ENCODE results near the gene UCK2. TPM values are rescaled to one million over a fixed set of nuclear protein-coding genes. Genes with fewer than 3 reads are reported as not detected.

UCK2 gene
- total and polyA plus RNA-seq, 9 of the 15 experiments (the other 6 are each of a cell fraction or from before 2014, with no cell fraction given): 71.6 to 145 (median 95.8) TPM

- in situ Hi-C loops (cut with MboI): no loop called here
- no peak for TF ChIP-seq POLR3G (IDR thresholded peaks at IDR 0.05; ENCODE audit: extremely low read depth, insufficient read length, insufficient replicate concordance)
- no peak for TF ChIP-seq SMAD3 (CRISPR knock-in tag; conservative IDR thresholded peaks at IDR 0.05)
- TF ChIP-seq NONO (IDR thresholded peaks at IDR 0.05; ENCODE audit: low read depth in 2 of 2, low read length in 1 of 2): 0 out of 4 replicates have a peak, but pooled peaks of 1 of the 2 experiments have one; percentile 31
- TF ChIP-seq PHTF2 (CRISPR knock-in tag; IDR thresholded peaks at IDR 0.05): no peak
- TF ChIP-seq SMARCE1 (IDR thresholded peaks at IDR 0.05): no peak; the same call in 1 of the 2 replicates
- TF ChIP-seq CREB5 (CRISPR knock-in tag; IDR thresholded peaks at IDR 0.05): no peak
- TF ChIP-seq ZNF655 (CRISPR knock-in tag; IDR thresholded peaks at IDR 0.05): no peak
- TF ChIP-seq SIX5 (IDR thresholded peaks at IDR 0.05; ENCODE audit: borderline replicate concordance in 1 of 2, insufficient read depth in 1 of 2, low read depth in 1 of 2, low read length in 2 of 2): no peak
- TF ChIP-seq KDM1A (IDR thresholded peaks at IDR 0.05): no peak
These were observed 1.4 kb downstream of the UCK2 start for GRCh38 chr1:165828669-165829329.

More at GRCh38 chr1:165828669-165829329, 1.4 kb downstream of the UCK2 start:
- Histone ChIP-seq H3K9me3 (replicated peaks; ENCODE audit: control insufficient read depth, insufficient read depth, low read depth, low read length) (no peaks in the 10 kb centered on the region), H3K4me2 (ENCODE audit: insufficient read depth, low read length) (peak overlapping the region; percentile 91), H3K9ac (ENCODE audit: insufficient read depth in 1 of 2, low read depth in 2 of 2, low read length in 2 of 2) (peak overlapping the region; percentile 96), H3K36me3 (ENCODE audit: control insufficient read depth, insufficient read depth, low read length) (peaks cover 12% of the 10 kb centered on the region; the same call in 1 of the 3 replicates), H3K4me3 (peak overlapping the region; percentile 78), H3K4me1 (replicated peaks in 1 of 2; ENCODE audit: control insufficient read depth in 2 of 2, insufficient read depth in 2 of 2, low read length in 2 of 2) (peaks cover 20 to 23% of the 10 kb centered on the region in 2 experiments), H4K20me1 (replicated peaks; ENCODE audit: control insufficient read depth, insufficient read depth, low read length) (no peaks in the 10 kb centered on the region; the same call in 1 of the 2 replicates), H3K9me1 (ENCODE audit: control insufficient read depth, insufficient read depth, low read length) (no peaks in the 10 kb centered on the region), H3K27ac (ENCODE audit: extremely low read depth, low read depth, low read length) (peak overlapping the region; percentile 95), H3K79me2 (ENCODE audit: control insufficient read depth, insufficient read depth, low read length) (peaks cover 64% of the 10 kb centered on the region), H2AFZ (ENCODE audit: low read depth, low read length) (peak overlapping the region; percentile 83), H3K27me3 (ENCODE audit: control insufficient read depth in 2 of 2, insufficient read depth in 2 of 2, low read length in 2 of 2) (no peaks in the 10 kb centered on the region; a peak in 1 of 5 replicates)
- ChIA-PET POLR2A (interaction anchor here (0.6 to 5.9 kb wide), 20 partner anchors 10 to 1269 kb away, joined by 3 to 48 read pairs (median 5); partner anchors contain the start of gene TMCO1), CTCF (ENCODE audit: low intra/inter-chr PET ratio) (interaction anchor here (1.2 kb wide), 1 partner anchor 43 kb away, joined by 4 read pairs; no protein-coding TSS in a partner anchor)
- intact Hi-C loops (cut with micrococcal nuclease): loop anchor here (1.0 to 5.0 kb wide), 5 partner anchors 43 to 230 kb away; partner anchors contain the start of gene TMCO1
- ATAC-seq (peak; percentile 52), FAIRE-seq (peak; percentile 81), DNase-seq (ENCODE audit: extremely low read depth in 1 of 4, low spot score in 3 of 4) (peak; percentile 57 to 89 (median 70))
- 0% methylated on average over 19 of the region's 19 CpGs for WGBS (ENCODE audit: insufficient coverage, low coverage, missing lambda C conversion rate)
- BruUV-seq (replicated peaks): TSS peak; percentile 62

All from K562 (cell line).